A549 (cell line): ENCODE results near the gene CNST.

Source experiments
- CHD2 ChIP-seq: fragments of 150-350 bp; IDR thresholded peaks from 2 replicates; pipeline ENCODE4 v1.6.1; 2014; ENCODE audit warnings: low read length; ENCODE audit not compliant: partially characterized antibody
- E2F6 ChIP-seq: IDR thresholded peaks from 2 replicates; pipeline ENCODE4 v1.6.1; 2012; ENCODE audit warnings: low read depth, borderline replicate concordance
- EP300 ChIP-seq, 2 experiments: fragments of >200 bp; sonication (Bioruptor Twin); formaldehyde crosslinking; IDR thresholded peaks; 2 replicates in 1 of 2; 3 replicates in 1 of 2; pipeline ENCODE4 v1.6.1; 2016 to 2017
- FOSB ChIP-seq: fragments of 250-450 bp; sonication (Bioruptor Pico); IDR thresholded peaks from 2 replicates; pipeline ENCODE4 v1.5.0; 2020; ENCODE audit warnings: mild to moderate bottlenecking, moderate library complexity
- HOXB5 ChIP-seq: fragments of 250-450 bp; sonication (Bioruptor Pico); IDR thresholded peaks from 2 replicates; pipeline ENCODE4 v1.5.0; 2020; ENCODE audit warnings: mild to moderate bottlenecking, moderate library complexity
- JUNB ChIP-seq: fragments of >200 bp; sonication (Bioruptor Twin); formaldehyde crosslinking; IDR thresholded peaks from 2 replicates; pipeline ENCODE4 v1.6.1; 2016
- POLR2A ChIP-seq: IDR thresholded peaks from 2 replicates; pipeline ENCODE4 v1.6.1; 2012; ENCODE audit warnings: mild to moderate bottlenecking, low read length
- RAD21 ChIP-seq, 2 experiments: fragments of >200 bp in 1 of 2; sonication (Bioruptor Twin) in 1 of 2; formaldehyde crosslinking in 1 of 2; IDR thresholded peaks in 1 of 2; conservative IDR thresholded peaks in 1 of 2; 2 replicates in 1 of 2; 3 replicates in 1 of 2; pipeline ENCODE4 v1.6.1; 2012 to 2018; ENCODE audit warnings: inconsistent platforms in 1 of 2
- RFX5 ChIP-seq: fragments of 450-650 bp; IDR thresholded peaks from 2 replicates; pipeline ENCODE4 v1.7.1; 2014; ENCODE audit warnings: antibody characterized with exemption, mild to moderate bottlenecking, moderate library complexity
- SMC3 ChIP-seq: fragments of >200 bp; sonication (Bioruptor Twin); formaldehyde crosslinking; IDR thresholded peaks from 3 replicates; pipeline ENCODE4 v1.6.1; 2018; ENCODE audit warnings: inconsistent platforms
- SREBF2 ChIP-seq: fragments of 450-650 bp; IDR thresholded peaks from 2 replicates; pipeline ENCODE4 v1.6.1; 2014; ENCODE audit warnings: mild to moderate bottlenecking, moderate library complexity
- TF ChIP-seq, protein P1 (sequence below): fragments of >200 bp; sonication (Bioruptor Twin); formaldehyde crosslinking; IDR thresholded peaks from 3 replicates; pipeline ENCODE4 v1.5.1; 2016
- TF ChIP-seq, protein P2 (sequence below): fragments of 450-650 bp; IDR thresholded peaks from 2 replicates; pipeline ENCODE4 v1.6.1; 2014; ENCODE audit warnings: antibody characterized with exemption

GRCh38 chr1:246597340-246597739, 31.1 kb downstream of the CNST start:
- TF ChIP-seq, protein P1, sequence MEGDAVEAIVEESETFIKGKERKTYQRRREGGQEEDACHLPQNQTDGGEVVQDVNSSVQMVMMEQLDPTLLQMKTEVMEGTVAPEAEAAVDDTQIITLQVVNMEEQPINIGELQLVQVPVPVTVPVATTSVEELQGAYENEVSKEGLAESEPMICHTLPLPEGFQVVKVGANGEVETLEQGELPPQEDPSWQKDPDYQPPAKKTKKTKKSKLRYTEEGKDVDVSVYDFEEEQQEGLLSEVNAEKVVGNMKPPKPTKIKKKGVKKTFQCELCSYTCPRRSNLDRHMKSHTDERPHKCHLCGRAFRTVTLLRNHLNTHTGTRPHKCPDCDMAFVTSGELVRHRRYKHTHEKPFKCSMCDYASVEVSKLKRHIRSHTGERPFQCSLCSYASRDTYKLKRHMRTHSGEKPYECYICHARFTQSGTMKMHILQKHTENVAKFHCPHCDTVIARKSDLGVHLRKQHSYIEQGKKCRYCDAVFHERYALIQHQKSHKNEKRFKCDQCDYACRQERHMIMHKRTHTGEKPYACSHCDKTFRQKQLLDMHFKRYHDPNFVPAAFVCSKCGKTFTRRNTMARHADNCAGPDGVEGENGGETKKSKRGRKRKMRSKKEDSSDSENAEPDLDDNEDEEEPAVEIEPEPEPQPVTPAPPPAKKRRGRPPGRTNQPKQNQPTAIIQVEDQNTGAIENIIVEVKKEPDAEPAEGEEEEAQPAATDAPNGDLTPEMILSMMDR, result no peak
- no peak for TF ChIP-seq RAD21 (conservative IDR thresholded peaks at IDR 0.05 in 1 of 2, IDR thresholded peaks at IDR 0.05 in 1 of 2)
- no peak for TF ChIP-seq CHD2
- TF ChIP-seq, protein P2, sequence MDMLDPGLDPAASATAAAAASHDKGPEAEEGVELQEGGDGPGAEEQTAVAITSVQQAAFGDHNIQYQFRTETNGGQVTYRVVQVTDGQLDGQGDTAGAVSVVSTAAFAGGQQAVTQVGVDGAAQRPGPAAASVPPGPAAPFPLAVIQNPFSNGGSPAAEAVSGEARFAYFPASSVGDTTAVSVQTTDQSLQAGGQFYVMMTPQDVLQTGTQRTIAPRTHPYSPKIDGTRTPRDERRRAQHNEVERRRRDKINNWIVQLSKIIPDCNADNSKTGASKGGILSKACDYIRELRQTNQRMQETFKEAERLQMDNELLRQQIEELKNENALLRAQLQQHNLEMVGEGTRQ, result no peak
- no peak for TF ChIP-seq POLR2A
- TF ChIP-seq RFX5, result no peak
- no peak for TF ChIP-seq EP300 (IDR thresholded peaks at IDR 0.05)
- TF ChIP-seq SREBF2, result no peak
- TF ChIP-seq E2F6, result no peak
- no peak for TF ChIP-seq SMC3
- no peak for TF ChIP-seq FOSB (CRISPR knock-in tag)
- TF ChIP-seq JUNB, result no peak
- TF ChIP-seq HOXB5 (CRISPR knock-in tag), result no peak
